ENCODE data around the gene LILRB3.
"Not testable (repeated sequence)": the region's sequence is repeated elsewhere in the genome, so short reads cannot be mapped to it uniquely, and the experiment has no call there.

Gene LILRB3

DNA sequence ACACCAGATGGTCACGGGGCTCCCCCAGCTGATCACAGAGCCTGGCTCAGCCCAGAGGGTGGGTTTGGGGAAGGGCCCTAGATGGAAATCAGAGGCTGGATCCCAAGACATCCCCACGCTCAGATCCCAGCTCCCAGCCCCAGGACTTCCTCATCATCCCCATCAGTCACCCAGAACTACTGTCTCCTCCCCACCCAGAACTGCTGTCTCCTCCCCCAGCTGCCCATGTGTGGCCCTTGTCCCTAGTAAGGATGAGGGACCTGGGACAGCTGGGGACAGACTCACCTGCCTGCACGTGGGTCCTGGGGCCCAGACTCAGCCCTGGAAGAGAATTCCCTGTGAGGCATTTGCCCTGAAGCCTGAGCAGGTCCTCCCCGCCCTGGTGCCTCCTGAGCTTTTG is 19.4 kb upstream of the LILRB3 start:
- not testable (repeated sequence) for DNase-seq

DNA sequence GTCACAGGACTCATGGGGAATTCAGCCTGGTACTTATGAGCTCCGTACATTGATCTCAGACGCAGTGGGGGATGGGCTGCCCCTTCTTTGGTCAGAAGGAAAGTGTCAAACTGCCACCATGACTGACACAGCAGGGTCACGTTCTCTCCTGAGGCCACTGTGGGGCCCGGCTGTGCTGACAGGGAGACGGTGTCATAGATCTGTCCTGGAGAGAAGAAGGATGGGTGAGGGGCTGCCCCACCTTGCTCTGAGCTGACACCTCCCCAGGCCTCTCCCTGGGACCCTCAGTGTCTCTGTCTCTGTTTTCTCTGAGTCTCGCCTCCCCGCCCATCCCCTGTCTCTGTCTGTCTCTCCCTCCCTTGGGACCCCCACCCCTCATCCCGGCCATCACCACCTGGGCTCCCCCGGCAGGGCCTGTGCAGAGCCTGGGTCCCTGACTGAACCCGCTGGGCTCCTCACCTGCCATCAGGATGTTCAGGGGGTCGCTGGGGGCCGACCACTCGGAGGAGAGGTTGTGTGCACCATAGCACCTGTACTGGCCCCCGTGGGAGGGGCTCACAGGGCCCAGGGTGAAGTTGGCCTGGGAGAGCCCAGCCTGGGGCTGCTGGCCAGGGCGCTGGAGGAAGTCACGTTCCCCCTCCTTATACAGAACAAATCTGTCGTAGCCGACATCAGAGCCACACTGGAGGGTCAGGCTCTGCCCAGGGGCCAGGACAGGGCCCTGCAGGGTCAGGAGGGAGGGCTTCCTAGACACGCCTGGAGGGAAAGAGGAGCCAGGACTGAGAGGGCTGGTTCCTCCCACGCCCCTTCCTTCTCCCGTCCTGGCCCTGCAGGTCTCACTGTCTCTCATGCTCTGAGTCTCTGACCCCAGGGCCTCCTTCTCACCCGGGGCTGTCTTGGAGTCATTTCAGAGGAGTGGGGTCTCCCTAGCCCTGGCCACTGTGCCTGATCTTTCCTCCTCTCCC is 17.8 kb upstream of the LILRB3 start:
- not testable (repeated sequence) for DNase-seq

DNA sequence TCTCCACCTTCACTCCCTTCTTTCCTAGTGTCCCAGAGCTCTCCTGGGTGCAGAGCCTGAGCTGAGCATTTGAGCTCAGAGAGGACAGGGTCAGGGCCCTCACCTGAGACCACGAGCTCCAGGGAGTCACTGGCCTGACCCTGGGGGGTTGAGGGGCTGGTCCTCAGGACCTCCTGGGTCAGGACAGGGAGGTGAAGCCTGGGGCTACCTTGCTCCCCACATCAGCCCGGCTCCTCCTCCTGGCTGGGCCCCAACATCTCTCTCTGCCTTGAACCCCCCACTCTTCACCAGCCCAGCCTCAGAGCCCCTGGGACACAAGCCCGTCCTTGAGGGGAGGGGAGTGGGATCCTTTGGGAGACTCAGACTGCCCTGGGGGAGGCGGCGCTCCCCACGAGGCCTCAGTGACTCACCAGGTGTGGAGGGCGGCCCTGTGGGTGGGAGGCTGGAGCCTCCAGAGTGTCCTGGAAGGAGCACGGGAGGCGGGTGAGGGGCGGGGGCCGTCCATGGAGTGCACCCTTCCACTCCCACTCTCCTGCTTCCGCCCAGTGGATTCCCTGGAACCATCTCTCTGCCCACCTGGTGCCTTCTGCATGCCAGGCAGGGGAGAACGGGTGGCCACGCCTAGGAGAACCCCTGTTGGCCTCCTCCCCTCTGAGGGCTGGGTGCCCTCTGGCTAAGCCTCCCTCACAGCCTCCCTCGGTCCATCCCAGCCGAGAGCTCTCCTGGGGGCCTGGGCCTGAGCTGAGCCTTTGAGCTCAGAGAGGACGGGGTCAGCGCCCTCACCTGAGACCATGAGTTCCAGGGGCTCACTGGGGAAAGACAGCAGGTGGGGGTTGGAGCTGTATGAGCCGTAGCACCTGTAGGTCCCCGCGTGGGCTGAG is 16.9 kb upstream of the LILRB3 start:
- DNase-seq: not testable (repeated sequence)

DNA sequence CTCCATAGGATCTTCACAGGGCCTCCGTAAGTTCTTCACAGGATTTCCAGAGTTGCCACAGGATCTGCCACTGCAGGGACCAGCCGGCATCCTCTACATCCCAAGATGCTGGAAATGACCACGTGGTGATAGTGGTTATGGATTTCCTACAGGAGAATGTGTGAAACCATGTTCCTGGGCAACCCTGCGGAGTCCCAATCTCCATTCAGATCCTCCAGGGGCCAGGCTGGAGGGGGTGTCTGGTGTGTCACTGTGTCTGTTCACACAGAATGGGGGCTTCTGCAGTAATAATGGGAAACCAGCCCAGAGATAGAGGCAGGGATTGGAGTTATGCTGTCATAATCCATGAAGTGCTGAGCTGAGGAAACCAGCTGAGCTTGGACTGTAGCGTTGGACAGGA is 11.1 kb upstream of the LILRB3 start:
- no peak for DNase-seq

DNA sequence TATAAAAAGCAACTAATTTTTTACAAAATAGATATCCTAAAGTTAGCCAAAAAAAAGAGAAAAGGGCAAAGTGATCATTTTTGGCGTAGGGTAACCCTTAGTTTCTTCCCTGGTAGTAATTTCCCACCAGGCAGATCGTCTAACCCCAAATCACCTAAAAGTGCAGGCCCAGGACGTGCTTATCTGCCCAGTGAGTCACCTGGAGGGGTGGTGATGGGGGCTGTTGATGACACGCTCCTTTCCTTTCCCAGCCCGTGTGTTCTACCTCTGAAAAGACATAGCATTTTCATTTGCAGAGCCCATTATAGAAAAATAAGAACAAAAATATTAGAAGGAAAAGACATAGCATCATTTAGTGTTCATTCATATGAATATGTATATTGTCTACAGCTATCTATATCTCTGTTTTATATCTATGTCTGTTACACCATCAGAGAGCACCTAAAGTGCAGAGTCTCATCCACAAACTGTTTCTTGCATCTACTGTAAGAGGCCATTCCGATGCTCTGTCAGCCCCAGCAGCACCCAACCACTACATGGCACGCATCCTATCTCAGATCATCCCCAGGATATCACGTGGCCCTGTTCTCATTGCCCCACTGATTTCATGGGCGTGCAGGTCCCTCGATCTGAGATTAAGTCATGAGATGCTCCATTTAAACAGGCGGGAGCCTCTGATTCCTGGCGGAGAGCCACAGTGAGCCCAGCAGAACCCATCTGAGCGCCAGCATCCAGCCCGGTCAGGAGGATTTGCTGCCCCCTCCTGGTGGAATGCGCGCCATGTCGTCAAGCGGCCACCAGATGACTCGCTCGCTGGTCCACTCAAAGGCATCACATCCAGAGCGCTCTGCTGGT is 8.5 kb upstream of the LILRB3 start:
- peak; percentile 86 for DNase-seq

DNA sequence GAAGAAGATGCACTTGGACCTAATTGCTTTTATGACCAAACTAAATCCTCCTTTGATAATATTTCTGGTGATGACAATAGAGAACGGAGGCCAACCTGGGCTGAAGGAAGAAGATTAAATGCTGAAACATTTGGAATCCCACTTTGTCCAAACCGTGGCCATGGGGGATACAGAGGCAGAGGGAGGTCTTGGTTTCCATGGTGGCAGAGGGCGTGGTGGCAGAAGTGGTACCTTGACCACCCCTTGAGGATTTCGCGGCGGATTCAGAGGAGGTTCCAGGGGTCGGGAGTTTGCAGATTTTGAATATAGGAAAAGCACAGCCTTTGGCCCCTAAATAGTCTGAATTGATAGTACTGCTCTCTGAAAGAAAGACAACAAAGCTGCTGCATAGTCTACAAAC is 7.2 kb upstream of the LILRB3 start:
- DNase-seq: no peak

DNA sequence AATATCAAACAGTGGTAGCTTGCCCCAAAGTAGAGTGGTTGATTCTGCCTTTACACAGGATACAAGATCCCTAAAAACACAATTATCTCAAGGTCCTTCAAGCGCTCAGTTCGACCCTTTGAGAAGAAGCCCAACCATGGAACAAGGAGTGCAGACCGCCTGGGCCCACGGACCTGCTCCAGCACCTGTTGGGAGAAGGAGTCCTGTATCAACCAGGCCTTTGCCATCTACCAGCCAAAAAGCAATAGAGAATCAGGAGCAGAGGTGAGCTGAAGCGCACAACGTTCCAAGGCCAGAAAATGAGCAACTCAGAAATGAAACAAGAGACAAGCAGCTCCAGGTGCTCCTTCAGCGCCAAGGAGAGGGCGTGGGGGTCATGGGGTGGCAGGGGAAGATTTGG is 6.3 kb upstream of the LILRB3 start:
- no peak for DNase-seq

DNA sequence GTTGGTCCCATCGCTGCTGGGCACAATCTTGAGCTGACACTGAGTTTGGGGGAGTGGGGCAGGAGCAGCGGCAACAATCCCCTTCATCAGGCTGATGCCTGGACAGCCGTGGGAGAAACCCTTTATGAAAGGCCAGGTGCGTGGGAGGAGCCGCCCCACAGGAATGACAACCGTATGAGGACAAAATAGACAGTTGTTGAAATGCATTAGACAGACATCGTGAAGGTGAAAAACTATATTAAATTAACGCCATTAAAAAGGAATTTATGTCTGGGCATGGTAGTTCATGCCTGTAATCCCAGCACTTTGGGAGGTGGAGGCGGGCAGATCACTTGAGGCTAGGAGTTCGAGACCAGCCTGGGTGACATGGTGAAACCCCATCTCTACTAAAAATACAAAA is 1.8 kb upstream of the LILRB3 start:
- DNase-seq: not testable (repeated sequence)

DNA sequence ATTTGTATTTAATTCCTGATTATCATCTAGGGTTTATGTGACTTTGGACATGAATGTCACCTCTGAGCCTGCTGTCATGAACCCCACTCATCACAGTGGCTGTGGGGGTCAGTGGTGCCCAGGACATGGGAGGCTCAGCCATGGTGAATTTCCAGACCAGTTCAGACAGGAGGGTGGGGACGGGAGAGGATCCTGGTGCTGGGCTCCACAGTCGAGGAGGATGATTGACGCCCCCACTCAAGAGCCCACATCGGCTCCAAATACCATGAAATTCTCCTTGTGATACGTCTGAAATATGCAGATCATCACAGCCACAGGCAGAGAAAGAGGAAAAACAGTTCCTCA is 1.1 kb upstream of the LILRB3 start:
- not testable (repeated sequence) for DNase-seq

DNA sequence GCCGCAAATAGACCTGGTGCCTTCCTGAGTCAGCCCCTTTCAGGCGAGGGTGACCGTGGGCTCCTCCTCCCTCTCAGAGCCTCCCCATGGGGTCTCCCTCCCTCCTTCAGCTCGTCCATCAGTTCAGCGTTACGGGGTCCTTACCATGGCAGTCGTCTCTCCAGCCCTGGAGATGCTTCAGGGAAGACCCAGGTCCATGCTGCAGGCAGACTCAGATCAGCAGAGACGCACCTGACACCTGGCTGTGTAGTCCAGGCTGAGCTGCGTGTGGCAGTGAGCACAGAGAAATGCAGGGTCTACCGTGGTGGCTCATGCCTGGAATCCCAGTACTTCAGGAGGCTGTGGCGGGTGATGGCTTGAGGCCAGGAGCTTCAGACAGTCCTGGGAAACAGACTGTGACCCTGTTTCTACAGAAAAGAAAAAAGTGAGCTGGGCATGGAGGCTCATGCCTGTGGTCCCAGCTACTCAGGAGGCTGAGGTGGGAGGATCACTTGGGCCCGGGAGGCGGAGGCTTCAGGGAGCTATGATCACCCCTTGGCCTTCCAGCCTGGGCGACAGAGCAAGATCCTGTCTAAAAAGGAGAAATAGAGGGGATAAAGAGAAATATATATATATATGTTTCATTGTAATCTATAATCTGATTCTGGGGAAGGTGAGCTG is 600 bp upstream of the LILRB3 start:
- not testable (repeated sequence) for DNase-seq

DNA sequence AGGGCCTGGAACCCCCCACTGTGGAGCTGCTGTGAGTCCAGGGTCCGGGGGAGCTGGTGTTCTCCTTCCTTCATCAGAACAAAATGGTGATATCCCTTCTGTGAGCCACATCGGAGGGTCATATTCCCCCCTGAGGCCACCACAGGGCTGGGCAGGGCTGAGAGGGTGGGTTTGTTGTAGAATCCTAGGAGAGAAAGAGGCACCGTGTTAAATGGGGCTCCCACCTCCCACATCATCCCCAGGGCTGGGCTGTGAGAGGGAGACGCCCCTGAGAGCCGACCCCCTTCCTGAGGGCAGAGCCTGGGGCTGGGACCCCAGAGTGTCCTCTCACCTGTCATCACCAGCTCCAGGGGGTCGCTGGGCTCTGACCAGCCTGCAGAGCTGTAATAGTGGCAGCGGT is 860 bp downstream of the LILRB3 start:
- not testable (repeated sequence) for DNase-seq

DNA sequence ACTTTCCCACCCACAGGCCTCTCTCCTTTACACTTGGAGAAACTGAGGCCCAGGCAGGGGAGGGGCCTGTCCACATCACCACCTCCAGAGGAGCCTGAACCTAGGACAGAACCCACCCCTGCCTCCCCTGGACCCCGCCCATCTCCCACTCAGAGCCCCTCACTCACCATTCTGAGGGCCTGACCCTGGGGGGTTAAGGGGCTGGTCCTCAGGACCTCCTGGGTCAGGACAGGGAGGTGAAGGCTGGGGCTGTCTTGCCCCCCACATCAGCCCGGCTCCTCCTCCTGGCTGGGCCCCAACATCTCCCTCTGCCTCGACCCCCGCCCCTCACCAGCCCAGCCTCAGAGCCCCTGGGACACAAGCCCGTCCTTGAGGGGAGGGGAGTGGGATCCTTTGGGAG is 3.1 kb downstream of the LILRB3 start:
- not testable (repeated sequence) for DNase-seq

DNA sequence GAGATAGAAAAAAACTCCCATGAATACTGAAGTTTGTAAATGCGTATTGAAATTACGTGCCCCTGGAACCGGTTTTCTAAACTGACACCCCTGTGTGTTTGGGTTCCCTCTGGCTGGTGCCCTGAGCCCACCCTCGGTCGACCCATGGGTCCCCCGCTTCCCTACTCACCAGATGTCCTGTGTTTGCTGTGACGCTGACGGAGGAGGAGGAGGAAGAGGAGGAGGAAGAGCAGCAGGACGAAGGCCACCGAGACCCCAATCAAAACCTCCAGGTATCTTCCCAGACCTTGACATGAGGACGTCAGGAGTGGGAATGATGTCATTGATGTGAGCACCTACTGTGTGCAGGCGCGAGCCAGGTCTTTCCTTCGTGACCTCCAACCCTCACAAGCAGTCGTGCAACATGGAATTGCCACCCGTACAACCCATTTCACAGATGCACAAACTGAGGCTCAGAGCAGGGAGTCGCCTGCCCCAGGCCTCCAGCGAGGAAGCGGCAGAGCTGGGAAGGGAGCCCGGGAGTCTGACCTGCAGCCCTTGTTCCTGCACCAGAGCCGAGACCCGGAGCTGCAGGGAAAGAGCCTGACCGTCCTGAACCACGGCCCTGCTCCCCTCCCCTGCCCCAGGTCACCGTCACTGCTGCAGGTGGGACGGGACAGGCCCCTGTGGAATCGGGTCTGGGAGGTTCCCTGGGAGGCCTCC is 3.7 kb downstream of the LILRB3 start:
- DNase-seq: no peak

DNA sequence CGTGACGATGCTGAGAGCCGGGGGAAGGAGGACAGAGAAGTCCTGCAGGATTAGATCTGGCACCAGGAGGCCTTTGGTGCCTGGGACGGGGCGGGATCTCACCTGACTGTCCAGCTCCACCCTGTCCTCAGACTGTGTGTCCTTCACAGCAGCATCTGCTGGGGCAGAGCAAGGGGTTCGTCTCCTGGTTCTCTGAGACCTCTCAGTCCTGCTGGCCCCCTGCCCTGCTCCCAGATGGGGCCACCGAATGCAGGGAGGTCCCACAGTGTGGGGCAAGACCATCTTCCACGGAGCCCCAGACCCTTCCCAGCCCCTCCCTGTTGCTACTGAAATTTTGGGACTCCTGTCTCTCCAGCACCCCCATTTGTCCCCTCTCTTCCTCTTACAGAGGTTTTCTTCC is 4.5 kb downstream of the LILRB3 start:
- no peak for DNase-seq

DNA sequence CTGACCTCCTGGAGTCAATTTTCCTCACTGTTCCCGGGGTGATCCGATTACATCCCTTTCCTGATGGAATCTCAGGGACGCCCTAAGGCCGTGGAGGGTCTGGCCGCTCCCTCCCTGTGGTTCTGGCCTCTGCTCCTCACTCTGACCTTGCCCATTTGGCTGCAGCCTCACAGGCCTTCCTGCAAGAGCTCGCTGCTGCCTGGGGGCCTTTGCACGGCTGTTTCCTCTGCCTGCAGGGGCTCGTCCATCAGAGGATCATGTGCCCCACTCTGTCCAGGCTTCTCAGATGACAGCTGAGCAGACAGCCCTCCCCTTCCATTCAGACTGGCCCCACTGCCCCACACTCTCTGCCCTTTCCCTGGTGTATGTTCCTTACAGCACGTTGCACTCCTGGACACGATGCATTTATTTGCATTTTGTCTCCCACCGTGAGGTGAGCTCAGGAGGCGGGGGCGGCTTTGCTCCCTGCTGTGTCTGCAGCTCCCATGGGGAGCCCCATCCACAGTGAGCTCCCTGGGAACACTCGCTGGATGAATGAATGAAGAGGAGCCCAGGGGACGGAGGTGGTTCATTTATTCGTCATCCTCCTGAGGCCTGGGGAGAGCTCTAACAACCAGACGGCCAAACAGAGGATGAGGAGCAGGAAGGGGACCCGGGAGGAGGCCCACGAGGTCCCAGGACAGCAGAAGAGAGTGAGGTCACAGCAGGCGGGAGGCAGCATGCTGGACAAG is 5.1 kb downstream of the LILRB3 start:
- not testable (repeated sequence) for DNase-seq

DNA sequence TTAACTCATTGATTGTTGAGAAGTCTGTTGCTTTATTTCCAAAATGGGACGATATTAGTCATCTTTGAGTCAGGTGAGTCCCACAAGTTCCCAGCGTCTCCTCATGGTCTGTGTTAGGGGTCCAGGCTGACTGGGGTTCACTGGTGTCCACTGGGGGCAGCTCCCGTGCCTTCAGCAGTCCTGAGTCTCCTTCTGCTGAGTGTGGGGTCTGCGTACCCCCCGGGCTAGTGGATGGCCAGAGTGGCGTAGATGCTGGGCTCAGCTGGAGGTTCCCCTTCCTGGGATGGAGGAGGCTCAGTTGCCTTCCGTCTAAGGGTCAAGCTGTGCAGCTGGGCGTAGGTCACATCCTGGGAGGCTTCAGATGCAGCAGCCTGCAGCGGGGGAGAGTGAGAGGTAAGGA is 5.9 kb downstream of the LILRB3 start:
- DNase-seq: no peak

DNA sequence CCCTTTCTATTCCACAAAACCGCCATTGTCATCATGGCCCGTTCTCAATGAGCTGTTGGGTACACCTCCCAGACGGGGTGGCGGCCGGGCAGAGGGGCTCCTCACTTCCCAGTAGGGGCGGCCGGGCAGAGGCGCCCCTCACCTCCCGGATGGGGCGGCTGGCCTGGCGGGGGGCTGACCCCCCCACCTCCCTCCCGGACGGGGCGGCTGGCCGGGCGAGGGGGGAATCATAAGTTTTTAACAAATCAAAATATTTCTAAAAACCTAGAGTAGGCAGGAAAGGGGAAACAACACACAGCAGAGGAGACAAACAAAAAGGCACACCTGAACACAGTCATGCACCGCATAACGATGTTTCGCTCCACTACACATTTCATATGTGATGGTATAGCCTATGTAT is 8.1 kb downstream of the LILRB3 start:
- not testable (repeated sequence) for DNase-seq

DNA sequence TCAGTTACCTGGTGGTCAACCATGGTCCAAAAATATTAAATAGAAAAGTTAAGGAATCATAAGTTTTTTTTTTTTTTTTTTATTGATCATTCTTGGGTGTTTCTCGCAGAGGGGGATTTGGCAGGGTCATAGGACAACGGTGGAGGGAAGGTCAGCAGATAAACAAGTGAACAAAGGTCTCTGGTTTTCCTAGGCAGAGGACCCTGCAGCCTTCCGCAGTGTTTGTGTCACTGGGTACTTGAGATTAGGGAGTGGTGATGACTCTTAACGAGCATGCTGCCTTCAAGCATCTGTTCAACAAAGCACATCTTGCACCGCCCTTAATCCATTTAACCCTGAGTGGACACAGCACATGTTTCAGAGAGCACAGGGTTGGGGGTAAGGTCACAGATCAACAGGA is 8.6 kb downstream of the LILRB3 start:
- DNase-seq: not testable (repeated sequence)

DNA sequence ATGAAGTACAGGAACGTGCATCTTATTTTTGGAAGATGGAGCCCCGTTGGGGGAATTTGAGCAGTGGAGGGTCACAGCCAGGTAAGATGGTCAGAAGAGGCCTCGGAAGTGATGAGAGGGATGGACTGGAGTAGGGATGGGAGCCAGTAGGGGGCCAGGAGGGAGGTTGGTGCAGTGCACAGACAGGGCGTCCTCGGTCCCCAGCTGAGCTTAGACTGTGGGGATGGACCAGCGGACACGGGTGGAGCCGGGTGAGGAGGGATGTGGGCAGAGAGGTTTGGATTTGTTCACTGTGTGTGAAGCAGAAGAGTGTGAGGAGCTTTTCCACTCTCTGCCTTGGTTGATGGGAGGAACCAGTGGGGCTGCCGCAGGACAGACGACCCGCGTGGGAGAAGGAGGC is 11.6 kb downstream of the LILRB3 start:
- no peak for DNase-seq

DNA sequence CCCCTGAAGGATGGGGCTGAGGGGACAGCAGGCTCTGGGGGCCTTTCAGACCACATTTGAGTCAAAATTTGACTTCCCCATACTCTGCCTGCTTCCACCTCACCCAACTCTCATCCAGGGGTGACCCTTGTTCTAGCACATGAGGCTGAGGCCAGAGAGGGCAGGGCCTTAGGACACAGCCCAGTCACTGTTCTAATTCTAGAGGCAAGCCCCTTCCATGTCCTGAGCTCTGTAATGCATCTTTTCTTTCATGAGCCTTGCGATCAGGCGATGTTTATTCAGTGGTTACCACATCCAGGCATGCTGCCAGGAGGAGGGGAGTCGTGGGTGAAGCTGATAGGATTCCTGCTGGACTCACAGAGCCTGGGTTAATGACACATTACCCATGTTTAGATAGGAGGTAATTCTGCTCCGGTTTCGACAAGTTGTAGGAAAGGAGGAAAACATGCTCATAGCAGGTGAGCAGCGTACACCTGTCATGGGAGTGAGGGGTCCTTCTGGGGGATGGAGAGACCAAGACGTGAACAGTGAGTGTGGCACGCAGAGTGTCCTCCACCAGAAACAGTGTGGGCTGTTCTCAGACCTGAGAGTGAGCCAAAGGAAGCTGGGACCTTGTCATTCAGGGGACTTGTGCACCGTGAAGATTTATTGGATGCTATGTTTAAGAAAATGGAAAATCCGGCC is 12.9 kb downstream of the LILRB3 start:
- peak; percentile 34 for DNase-seq
